C4-2B (cell line): Measurements from ENCODE around the gene TNS3.

Source experiments
- CTCF ChIP-seq: fragments of 450-650 bp; conservative IDR thresholded peaks from 2 replicates; pipeline ENCODE4 v1.5.1; 2017; ENCODE audit warnings: mild to moderate bottlenecking
- ZFX ChIP-seq: fragments of 450-650 bp; IDR thresholded peaks from 2 replicates; pipeline ENCODE4 v1.6.1; 2017

- TF ChIP-seq CTCF (no peak), ZFX (no peak)
These were observed 60.7 kb downstream of the TNS3 start for GRCh38 chr7:47521011-47521795.
